Spleen (tissue), 7 donors: Measurements from ENCODE around the gene PINLYP.

Experiments used
- POLR2A ChIP-seq, 3 donors: fragments of 450-650 bp; IDR thresholded peaks; one replicate each; pipeline ENCODE4 v1.5.1; 2017; ENCODE audit warnings: antibody characterized with exemption in 3 of 3, mild to moderate bottlenecking in 1 of 3
- POLR2AphosphoS5 ChIP-seq, 3 donors: sonication (generic); formaldehyde crosslinking; IDR thresholded peaks; one replicate each; pipeline ENCODE4 v1.5.1; 2017; ENCODE audit warnings: antibody characterized with exemption in 3 of 3
- TF ChIP-seq, protein P1 (sequence below), 11 experiments: fragments of 200-600 bp in 7 of 11; fragments of 450-650 bp in 4 of 11; sonication (generic) in 4 of 11; IDR thresholded peaks in 8 of 11; conservative IDR thresholded peaks in 3 of 11; 1 replicate in 7 of 11; 2 replicates in 4 of 11; pipeline versions ENCODE4 v1.4.0 to v1.8.0; 2016 to 2021; ENCODE audit warnings: antibody characterized with exemption in 11 of 11, inconsistent platforms in 4 of 11, mild to moderate bottlenecking in 1 of 11
- donor health status: DM: no; HTN: no; CAD: no; lungs with moderate emphysema.
- donor health status: DM: no; HTN: no; CAD: no.
- donor health status: DM: no; HTN: no; CAD: no.

DNA sequence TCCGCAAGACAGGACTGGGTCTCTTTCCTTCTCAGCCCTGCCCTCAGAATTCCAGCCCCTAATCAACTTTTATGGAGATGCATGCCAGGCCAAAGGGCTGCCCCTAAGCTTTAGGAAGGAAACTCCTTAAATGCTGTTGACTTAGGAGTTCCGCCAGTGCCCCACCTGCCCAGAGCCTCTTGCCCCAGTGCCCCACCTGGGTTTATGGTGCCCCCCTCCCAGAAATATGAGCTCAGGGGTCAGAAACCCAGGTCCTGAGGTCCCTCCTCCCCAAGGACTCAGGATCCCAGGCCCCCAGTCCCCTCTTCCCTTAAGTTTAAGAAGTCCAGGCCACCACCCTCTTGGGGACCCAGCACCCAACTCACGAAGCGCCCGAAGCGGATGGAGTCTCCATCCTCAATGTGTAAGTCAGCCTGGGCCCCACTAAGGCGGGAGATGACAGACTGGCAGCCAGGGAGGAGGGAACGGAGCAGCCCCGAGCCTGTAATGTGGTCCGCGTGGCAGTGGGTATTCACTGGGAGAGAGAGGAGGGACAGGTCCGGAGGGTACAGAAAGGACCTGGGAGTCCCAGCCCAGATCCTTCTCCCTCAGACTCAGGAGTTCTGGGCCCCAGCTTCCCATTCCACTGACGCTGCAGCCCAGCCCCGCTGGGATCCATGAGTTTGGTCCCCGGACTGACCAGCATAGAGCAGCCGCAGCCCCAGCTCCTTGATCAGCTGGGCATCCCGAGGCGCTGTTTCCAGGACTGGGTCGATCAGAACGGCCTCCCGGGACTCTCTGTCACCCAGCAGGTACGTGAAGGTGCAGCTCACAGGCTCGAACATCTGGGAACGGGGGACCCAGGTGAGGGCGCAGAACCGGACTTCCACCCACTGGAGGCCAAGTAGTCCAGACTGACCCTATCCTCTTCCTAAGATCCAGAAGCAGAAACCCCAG, 49.5 kb upstream of the PINLYP start:
- no peak for TF ChIP-seq POLR2A (IDR thresholded peaks at IDR 0.05)
- TF ChIP-seq, protein P1, sequence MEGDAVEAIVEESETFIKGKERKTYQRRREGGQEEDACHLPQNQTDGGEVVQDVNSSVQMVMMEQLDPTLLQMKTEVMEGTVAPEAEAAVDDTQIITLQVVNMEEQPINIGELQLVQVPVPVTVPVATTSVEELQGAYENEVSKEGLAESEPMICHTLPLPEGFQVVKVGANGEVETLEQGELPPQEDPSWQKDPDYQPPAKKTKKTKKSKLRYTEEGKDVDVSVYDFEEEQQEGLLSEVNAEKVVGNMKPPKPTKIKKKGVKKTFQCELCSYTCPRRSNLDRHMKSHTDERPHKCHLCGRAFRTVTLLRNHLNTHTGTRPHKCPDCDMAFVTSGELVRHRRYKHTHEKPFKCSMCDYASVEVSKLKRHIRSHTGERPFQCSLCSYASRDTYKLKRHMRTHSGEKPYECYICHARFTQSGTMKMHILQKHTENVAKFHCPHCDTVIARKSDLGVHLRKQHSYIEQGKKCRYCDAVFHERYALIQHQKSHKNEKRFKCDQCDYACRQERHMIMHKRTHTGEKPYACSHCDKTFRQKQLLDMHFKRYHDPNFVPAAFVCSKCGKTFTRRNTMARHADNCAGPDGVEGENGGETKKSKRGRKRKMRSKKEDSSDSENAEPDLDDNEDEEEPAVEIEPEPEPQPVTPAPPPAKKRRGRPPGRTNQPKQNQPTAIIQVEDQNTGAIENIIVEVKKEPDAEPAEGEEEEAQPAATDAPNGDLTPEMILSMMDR (IDR thresholded peaks at IDR 0.05 in 8 of 11, conservative IDR thresholded peaks at IDR 0.05 in 3 of 11): no peak
- no peak for TF ChIP-seq POLR2AphosphoS5 (IDR thresholded peaks at IDR 0.05)
